Adrenal gland (tissue), 12 donors: ENCODE measurements around the gene TOP2A. TPM values are rescaled to one million over a fixed set of nuclear protein-coding genes. Genes with fewer than 3 reads are reported as not detected.

Experiments
- DNase-seq, 7 donors: peaks; one replicate each; pipeline ENCODE4 v3.0.0-alpha.2; 2019 to 2020
- H3K27ac ChIP-seq, 5 donors: fragments of 200-600 bp; sonication (generic) in 4 of 5; 1 replicate in 3 of 5; 2 replicates in 2 of 5; pipeline versions ENCODE4 v1.5.1 to v1.8.0; 2016 to 2020; ENCODE audit warnings: mild to moderate bottlenecking in 1 of 5
- H3K27me3 ChIP-seq: fragments of 200-600 bp; 2 replicates; pipeline ENCODE4 v1.8.0; 2021
- H3K36me3 ChIP-seq, 2 donors: fragments of 200-600 bp; replicated peaks in 1 of 2; 1 replicate in 1 of 2; 2 replicates in 1 of 2; pipeline versions ENCODE4 v1.5.1 to v1.8.0; 2018 to 2022
- H3K4me1 ChIP-seq, 2 donors: fragments of 200-600 bp; replicated peaks in 1 of 2; 1 replicate in 1 of 2; 2 replicates in 1 of 2; pipeline versions ENCODE4 v1.5.1 to v1.8.0; 2018 to 2021
- H3K4me3 ChIP-seq, 4 donors: fragments of 200-600 bp; sonication (generic) in 3 of 4; one replicate each; pipeline ENCODE4 v1.5.1; 2016 to 2018
- H3K9me3 ChIP-seq, 3 donors: fragments of 200-600 bp; sonication (generic) in 1 of 3; replicated peaks in 1 of 3; 1 replicate in 2 of 3; 2 replicates in 1 of 3; pipeline versions ENCODE4 v1.5.1 to v1.8.0; 2016 to 2021
- CTCF ChIP-seq, 6 experiments: fragments of 450-650 bp in 4 of 6; fragments of 200-600 bp in 2 of 6; sonication (generic) in 1 of 6; IDR thresholded peaks; 1 replicate in 5 of 6; 2 replicates in 1 of 6; pipeline versions ENCODE4 v1.5.1 to v1.8.0; 2016 to 2021; ENCODE audit warnings: antibody characterized with exemption in 6 of 6, mild to moderate bottlenecking in 2 of 6, moderate library complexity in 1 of 6
- POLR2A ChIP-seq, 2 donors: fragments of 450-650 bp; IDR thresholded peaks; one replicate each; pipeline ENCODE4 v1.6.1; 2017; ENCODE audit warnings: antibody characterized with exemption in 2 of 2, mild to moderate bottlenecking in 2 of 2, moderate library complexity in 1 of 2
- WGBS, 4 donors: extraction: QIAGEN DNeasy Blood & Tissue Kit in 2 of 4; methylation state at CpG; one replicate each; pipeline versions ENCODE4 v1.1.5 to v1.1.7; 2013 to 2017; 5-methylcytosine and 5-hydroxymethylcytosine counted together
- intact Hi-C, 2 donors: fragments of 100-400 bp; cut with DNase I; formaldehyde crosslinking; loops; one replicate each; pipeline versions ENCODE4 v1.14.1 to v1.15.0; 2022 to 2023
- polyA plus RNA-seq, 3 donors: library from polyadenylated mRNA; stranded (reverse); fragments of 200-250 nt in 2 of 3; fragments of 350-450 nt in 1 of 3; fragmentation: Illumina TruSeq in 1 of 3; extraction: RNeasy Lipid Tissue Mini Kit (QIAGEN cat#74804) in 1 of 3; gene quantifications; one replicate each; pipeline ENCODE4 v1.2.3, GENCODE V29; 2013 to 2014
- total RNA-seq, 9 donors: library from RNA; depleted of rRNA in 4 of 9; stranded (reverse); fragments of >200 nt in 4 of 9; fragments of 120-200 nt in 1 of 9; fragmentation: NEBNext Ultra II Directional in 1 of 9; extraction: Animal tissue kit (Norgen Biotek cat#: 25700) in 1 of 9; gene quantifications; one replicate each; pipeline versions ENCODE4 v1.1.0 to v1.2.4, GENCODE V29; 2013 to 2023
- donor health status: healthy with polysubstance abuse.
- donor health status: Bipolar disorder and iron deficiency.
- donor health status: DM: yes; HTN: yes; CAD: no.
- donor health status: DM: no; HTN: no; CAD: no.
- donor health status: DM: no; HTN: no; CAD: no.
- donor health status: DM: yes; HTN: yes; CAD: no.

The TOP2A gene
- total and polyA plus RNA-seq, 12 donors = 0.32 to 51.1 (median 3.8) TPM

- TF ChIP-seq CTCF (IDR thresholded peaks at IDR 0.05) = no peak
- TF ChIP-seq POLR2A (IDR thresholded peaks at IDR 0.05) = no peak
- peak in 2 of 7 donors; percentile 33 to 91 for DNase-seq
- 57 to 70% (median 62%) methylated on average over 8 to 10 of the region's 10 CpGs; no CpG with 5 or more reads in 1 of the 4 donors for WGBS, 4 donors
- intact Hi-C loops = no loop called here
- Histone ChIP-seq H3K27ac (peak overlapping the region in 3 of 5 donors; percentile 36 to 100 (median 90)), H3K4me1 (peaks cover 55 to 72% of the 10 kb centered on the region in 2 donors), H3K36me3 (peaks cover 0 to 28% of the 10 kb centered on the region in 2 donors), H3K4me3 (no peak overlapping the region), H3K27me3 (no peaks in the 10 kb centered on the region), H3K9me3 (no peaks in the 10 kb centered on the region)
Observed at GRCh38 chr17:40349477-40349894, 68.2 kb downstream of the TOP2A start.

GRCh38 chr17:40348562-40349476, 68.9 kb downstream of the TOP2A start:
- Histone ChIP-seq H3K36me3 (peaks cover 0 to 28% of the 10 kb centered on the region in 2 donors), H3K27ac (peak overlapping the region in 4 of 5 donors; percentile 19 to 100 (median 63)), H3K9me3 (no peaks in the 10 kb centered on the region), H3K27me3 (no peaks in the 10 kb centered on the region), H3K4me3 (no peak overlapping the region), H3K4me1 (peaks cover 57 to 74% of the 10 kb centered on the region in 2 donors)
- TF ChIP-seq CTCF (IDR thresholded peaks at IDR 0.05) = no peak
- TF ChIP-seq POLR2A (IDR thresholded peaks at IDR 0.05) = no peak
- peak; percentile 81 to 94 (median 87) for DNase-seq
- intact Hi-C loops = no loop called here
- 42 to 49% (median 45%) methylated on average over 12 to 17 of the region's 17 CpGs for WGBS, 4 donors

DNA sequence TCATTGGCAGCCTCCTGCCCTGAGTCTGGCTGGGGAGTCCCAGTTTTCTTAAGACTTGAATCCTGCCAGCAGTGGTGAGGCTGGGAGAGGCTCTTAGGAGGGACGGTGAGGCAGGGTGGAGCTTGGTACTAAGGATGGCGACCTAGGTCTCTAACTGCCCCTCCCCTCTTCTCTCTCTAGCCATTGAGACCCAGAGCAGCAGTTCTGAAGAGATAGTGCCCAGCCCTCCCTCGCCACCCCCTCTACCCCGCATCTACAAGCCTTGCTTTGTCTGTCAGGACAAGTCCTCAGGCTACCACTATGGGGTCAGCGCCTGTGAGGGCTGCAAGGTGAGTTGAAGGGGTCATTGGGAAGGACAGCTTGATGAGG, 69.6 kb downstream of the TOP2A start:
- Histone ChIP-seq H3K9me3 (no peaks in the 10 kb centered on the region), H3K4me1 (peaks cover 57 to 78% of the 10 kb centered on the region in 2 donors), H3K27me3 (no peaks in the 10 kb centered on the region), H3K27ac (peak overlapping the region in 4 of 5 donors; percentile 19 to 100 (median 60)), H3K36me3 (peaks cover 0 to 25% of the 10 kb centered on the region in 2 donors), H3K4me3 (peak overlapping the region in 1 of 4 donors; percentile 12)
- intact Hi-C loops = no loop called here
- WGBS, 4 donors = 39 to 59% (median 57%) methylated on average over 4 to 5 of the region's 5 CpGs
- peak in 2 of 7 donors; percentile 21 to 58 for DNase-seq
- TF ChIP-seq CTCF (IDR thresholded peaks at IDR 0.05) (no peak), POLR2A (IDR thresholded peaks at IDR 0.05) (no peak)

DNA sequence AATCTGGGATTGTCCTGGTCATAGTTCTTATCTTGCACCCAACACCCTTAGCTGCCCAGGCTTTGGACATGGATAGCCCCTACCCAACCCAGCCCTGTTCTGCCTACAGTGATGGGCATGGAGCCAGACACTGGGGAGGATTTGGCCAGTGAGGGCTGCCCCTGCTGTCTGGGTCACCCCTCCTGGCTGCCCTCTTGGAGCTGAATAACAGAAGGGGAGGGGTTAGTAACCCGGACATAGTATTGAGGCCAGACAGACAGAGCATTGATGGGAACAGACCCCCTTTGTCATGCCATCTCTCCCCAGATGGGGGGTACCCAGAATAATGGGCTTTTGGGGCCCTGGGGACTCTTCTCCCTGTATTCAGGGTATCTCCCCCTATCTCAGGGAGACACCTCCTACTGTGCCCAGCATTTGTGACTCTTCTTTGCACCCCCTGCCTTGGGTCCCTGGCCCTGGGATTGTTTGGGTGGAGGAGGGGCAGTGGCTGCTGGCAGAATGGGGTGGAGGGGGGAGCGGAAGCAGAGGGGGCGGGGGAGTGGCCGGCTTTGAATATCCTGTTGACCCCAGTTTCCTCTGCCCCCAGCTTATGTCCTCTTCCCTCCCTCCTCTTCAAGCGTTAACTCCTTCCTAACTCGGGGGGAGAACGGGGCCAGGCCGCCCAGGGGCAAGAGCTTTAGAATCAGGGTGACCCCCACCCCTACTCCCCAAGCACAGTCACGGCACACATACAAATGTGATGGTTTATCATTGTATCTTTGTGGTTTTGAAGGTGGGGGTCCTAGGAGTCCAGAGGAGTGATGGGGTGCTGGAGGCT, 70.2 kb downstream of the TOP2A start:
- H3K4me3 ChIP-seq = peak overlapping the region in 1 of 4 donors; percentile 12
- H3K36me3 ChIP-seq = peaks cover 0 to 19% of the 10 kb centered on the region in 2 donors
- 47 to 63% (median 52%) methylated on average over 8 to 9 of the region's 9 CpGs for WGBS, 4 donors
- peak in 3 of 7 donors; percentile 48 to 66 (median 52) for DNase-seq
- H3K9me3 ChIP-seq = no peaks in the 10 kb centered on the region
- intact Hi-C loops = no loop called here
- peaks cover 57 to 74% of the 10 kb centered on the region in 2 donors for H3K4me1 ChIP-seq
- no peaks in the 10 kb centered on the region for H3K27me3 ChIP-seq
- peak overlapping the region in 3 of 5 donors; percentile 29 to 100 (median 90) for H3K27ac ChIP-seq
- TF ChIP-seq CTCF (IDR thresholded peaks at IDR 0.05) (no peak), POLR2A (IDR thresholded peaks at IDR 0.05) (no peak)
